Stimulated activated CD4-positive, alpha-beta T cell treated with anti-CD3 and anti-CD28 coated beads, Interleukin-15, amount 100 ng/mL, for 1 hour (primary cell): ENCODE data around the gene CCDC12.
A peak's percentile ranks its signal among the peaks of the same experiment; 100 is the strongest.

Experiments
- DNase-seq, 2 donors: peaks; one replicate each; pipeline ENCODE4 v3.0.0-alpha.2; 2020; ENCODE audit warnings: low read depth in 1 of 2, low spot score in 1 of 2

Gene CCDC12

DNA sequence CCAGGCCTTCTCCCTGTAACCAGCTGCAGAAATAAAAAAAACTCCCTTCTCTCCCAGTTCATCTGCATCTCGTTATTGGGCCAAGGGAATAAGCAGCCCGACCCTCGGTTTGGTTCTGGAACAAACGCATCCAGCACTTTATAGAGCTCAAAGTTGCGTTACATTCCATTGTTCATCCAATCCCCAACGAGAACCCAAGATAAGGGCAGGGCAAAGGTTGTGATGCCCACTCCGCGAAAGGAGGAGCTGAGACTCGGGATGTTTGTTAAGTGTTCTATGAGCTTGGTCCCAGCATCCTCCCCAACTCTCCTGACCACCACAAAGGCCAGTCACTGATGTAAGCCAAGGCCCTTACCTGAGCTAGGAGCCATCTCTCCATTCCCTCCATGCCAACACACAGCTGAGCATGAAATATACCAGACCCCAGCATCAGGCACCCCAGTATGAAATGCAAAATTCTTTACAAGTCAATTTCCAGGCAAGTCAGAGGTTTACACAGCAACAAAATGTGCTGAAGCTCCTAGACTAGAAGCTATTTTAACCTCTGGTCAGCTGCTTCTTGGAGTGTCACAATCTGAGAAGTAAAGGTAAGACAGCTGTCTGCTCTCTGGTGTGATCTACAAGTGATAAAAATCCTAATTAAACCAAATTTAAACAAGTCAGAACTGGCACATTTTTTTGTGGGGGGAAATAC lies 17.9 kb downstream of the CCDC12 start:
- no peak for DNase-seq

DNA sequence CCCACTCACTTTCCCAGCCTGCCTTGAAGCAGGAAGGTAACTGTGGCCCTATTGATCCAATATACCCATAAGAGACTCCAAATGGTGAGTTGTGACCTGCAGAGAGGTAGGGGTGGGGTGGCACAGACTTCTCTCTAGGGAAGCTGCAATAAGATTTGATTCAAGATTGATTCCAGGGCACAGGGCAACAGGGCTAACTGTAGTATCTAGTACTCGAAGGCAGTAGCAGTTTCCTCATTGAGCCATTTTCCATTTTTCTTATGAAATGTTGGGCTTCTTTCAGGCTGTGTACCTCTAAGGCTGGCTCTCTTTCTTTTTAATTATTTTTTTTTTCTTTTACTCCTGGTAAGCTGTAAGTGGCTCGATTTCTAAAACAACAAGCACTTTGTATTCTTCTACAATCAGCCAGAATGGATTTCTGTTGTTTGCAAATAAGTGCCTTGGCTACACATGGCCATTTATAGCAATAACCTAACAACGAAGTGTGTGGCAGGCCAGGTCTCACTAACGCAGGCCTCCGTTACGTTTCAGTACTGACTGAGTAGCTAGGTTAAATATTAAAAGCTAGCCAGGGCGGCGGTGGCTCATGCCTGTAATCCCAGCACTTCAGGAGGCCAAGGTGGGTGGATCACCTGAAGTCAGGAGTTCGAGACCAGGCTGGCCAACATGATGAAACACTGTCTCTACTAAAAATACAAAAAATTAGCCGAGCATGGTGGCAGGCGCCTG lies 19.3 kb downstream of the CCDC12 start:
- DNase-seq = no peak

DNA sequence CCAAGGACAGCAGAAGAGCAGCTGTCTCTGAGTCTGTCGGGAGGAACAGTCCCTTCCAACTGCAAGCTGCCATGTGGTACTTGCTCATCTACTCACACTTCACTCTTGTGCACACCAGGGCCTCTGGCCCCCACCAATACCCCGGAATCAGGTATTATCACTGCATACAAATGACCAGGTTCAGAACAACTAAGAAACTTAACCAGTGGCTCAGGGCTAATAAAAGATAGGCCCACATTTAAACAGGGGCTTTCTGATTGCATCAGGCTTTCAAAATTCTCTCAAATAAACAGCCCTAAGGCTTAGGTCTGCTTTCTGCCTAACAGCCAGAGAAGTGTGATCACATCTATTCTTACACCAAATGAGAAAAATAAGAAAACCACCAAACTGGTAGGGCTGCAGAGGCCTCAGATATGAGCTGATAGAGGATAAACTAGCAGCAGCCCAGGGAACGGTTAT lies 20.7 kb downstream of the CCDC12 start:
- no peak for DNase-seq

DNA sequence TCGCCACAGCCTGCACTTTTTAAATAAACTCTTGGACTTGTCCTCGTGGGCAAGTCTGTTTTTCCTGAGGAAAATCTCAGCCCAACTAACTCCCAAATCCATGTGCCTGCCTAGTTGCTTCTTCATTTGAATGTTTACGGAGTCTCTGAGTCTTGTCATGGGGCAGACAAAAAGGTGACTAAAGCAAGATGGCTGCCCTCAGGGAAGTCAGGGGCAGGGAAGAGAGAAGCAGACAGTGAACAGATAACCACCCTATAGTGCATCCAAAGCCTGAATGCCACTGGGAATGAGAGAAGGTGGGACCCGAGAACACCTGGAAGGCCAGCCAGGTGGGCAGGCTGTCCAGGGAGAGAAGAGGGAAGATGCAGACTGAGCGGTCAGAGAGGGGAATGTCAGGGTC lies 21.4 kb downstream of the CCDC12 start:
- no peak for DNase-seq

DNA sequence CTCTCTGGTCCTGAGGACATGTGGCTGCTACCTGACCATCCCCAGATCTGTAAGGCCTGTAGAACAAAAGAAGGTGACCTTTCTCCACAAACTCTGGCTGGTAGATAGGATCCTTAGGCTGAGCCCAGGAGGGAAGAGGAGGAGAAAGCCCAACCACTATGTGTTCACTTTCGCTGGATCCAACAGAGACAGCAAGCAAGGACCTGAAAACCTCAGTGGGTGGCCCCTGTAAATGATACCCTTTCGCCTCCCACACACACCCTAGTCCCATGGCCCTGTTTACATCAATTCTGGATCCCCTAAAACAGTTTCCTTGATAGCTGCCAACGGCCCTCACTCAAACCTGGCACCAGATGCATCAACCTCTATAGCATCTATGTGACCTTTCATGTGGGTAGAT lies 22.4 kb downstream of the CCDC12 start:
- DNase-seq = no peak

DNA sequence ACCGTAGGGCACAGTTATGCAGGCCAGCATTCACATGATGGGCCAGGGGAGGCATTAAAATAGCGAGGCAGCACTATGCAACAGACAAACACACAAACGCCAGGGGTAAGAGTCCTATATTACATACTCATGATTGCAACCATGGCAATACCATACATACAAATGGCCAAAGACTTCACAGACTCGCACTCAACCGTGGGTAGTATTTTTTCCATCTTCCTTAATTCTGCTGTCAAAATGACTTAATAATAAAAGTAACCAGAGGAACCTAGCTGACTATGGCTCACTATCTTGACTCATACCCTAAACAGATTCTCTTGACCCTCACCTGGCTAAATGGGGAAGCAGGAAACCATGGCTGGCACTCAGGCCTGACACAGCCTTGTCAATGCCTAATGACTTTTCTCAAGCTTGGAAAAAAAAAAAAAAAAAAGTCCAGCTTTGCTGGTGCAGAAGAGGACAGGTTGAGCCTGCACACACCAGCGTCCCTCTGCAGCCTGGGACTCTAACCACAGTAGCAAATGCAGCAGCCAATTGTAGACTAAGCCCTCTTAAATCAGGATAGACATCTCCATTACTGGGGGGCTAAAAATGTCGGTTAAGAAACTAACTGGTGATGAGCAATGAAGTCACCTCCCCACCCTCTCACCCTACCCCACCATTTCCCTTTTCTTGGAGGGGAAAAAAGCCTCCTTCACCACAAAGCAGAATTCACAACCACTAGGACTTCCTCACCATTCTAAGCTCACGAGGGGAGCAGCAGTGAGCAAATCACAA lies 23.1 kb downstream of the CCDC12 start:
- no peak for DNase-seq

DNA sequence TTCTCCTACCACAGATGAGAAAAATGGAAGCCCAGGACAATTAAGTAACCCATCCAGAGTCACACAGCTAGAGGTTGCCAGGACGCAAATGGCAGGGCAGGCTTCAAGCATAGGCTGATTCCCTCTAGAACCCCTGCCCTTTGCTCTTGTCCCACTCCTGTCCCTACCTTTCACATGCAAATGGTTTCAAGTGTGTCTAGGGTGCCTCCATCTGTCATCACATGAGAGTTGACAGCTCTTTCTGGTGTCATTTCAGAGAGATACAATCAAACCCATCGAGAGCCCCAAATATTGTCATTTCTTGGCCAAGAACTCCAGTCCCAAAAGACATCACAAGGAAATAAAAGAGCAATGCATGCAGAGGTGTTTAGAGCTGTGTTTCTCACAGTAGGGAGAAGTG lies 23.7 kb downstream of the CCDC12 start:
- DNase-seq = no peak

DNA sequence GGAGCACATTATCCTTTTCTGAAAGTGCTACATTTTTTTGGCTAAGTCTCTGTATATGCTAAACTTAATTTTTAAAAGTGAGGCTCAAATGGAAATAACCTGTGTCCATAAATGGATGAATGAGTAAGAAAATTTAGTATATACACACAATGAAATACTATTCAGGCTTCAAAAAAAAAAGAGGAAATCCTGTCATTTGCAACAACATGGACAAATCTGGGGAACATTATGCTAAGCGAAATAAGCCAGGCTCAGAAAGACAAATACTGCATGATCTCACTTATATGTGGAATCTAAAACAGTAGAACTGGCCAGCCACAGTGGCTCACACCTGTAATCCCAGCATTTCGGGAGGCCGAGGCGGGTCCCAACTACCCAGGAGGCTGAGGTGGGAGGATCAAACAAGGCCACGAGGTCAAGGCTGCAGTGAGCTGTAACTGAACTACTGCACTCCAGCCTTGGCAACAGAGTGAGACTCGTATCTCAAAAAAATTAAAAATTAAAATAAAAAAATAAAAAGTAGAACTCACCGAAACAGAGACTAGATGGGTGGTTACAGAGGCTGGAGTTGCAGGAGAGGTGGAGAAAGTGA lies 25.8 kb downstream of the CCDC12 start:
- no peak for DNase-seq

DNA sequence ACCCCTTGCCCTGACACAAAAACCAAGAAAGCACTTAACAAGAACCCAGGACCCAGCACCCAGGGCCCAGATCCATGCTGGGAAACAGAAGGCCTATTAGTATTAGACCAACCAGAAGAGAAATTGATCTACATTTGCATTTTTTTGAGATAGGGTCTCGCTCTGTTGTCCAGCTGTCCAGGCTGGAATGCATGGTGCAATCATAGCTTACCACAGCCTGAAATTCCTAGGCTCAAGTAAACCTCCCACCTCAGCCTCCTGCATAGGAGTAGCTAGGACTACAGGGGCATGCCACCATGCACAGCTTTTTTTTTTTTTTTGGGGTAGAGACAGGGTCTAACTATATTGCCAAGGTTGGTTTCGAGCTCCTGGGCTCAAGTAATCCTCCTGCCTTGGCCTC lies 26.4 kb downstream of the CCDC12 start:
- no peak for DNase-seq

DNA sequence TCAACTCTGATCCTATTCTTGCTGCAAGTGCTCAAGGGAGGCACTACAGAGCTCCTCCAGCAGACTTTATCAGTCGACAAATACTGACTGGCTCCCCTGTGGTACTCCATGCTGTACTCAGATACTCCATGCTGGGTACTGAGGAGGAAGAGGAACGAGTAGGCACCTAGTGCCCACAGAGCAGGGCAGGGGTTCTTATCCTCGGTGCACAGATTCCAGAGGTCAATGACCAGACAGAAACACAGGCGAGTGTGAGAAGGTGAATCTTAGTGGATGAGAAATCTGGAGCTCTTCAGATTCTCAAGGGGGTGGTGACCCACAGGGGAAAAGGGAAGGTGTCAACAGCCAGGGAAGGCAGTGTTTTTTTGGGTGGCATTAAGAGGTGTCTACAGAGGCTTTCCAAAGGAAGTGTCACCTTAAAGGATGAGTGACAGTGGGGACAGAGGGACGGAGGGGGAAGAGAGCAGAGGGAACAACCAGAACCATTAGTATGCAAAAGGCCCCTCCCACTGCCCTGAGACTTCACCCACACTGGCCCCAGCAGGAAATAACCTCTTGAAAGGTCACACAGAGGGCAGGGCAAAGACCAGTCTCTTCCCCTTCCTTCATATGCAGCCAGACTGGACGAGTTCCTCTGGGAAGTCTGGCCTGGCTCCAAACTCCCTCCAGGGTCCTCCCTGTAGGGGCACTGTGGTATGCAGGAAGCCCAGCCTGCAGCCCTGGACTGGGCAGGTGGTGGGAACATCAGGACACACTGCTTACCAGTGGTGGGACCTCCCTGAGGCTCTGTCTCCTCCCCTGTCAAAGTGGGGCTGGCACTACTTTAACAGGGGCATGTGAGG lies 27.5 kb downstream of the CCDC12 start:
- no peak for DNase-seq

DNA sequence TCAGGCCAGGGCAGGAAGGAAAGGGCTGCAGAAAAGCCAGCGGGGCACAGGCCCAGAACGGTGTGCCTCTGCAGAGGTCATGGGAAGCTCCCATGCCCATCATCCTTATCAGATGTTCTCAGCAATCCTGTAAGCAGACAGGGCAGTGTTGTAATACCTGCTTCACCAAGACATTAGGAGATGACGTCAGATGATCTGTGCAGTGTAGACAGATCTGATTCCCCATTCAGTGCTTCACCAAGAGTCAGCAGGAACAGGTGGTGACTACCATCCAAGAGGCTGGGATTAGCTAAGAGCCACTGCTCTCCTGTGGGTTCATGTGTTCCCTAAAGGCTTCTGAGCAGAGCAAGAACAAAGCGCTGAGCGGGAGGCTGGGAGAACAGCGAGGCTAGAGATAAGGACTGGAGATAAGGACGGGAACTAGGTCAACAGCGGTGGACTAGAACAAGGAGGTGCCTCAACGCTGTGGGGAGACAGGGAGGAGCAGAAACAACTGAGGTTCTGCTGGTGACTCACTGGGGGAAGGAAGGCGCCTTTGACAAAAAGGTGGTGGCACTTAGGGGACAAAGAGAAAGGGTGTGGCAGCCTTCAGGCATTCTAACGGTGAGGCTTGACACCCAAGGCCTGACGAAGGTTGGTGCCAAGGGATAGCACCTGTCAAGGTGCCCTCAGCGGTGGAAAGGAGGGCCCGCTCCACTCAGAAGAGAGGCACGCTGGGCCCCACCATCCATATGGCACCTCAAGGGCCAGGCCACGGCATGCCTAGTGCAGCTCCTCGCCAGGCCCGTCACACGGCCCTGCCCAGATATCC lies 28.4 kb downstream of the CCDC12 start:
- peak; percentile 16 to 59 for DNase-seq

DNA sequence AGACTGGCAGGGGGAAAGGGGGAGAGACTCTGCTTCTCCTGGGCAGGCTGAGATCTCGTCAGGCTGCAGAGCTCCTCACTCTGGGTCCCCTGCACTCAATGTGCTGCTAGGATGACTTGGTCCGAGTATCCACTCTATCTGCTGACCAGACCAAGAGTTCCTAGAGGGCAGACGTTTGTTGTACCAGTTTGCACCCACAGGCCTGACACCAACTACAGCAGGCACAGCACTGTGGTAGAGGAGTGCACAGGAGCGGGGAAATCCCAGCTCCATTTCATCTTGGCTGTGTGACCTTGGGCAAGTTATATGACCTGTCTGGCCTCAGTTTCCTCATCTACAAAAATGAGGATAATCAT lies 29.0 kb downstream of the CCDC12 start:
- DNase-seq = no peak

DNA sequence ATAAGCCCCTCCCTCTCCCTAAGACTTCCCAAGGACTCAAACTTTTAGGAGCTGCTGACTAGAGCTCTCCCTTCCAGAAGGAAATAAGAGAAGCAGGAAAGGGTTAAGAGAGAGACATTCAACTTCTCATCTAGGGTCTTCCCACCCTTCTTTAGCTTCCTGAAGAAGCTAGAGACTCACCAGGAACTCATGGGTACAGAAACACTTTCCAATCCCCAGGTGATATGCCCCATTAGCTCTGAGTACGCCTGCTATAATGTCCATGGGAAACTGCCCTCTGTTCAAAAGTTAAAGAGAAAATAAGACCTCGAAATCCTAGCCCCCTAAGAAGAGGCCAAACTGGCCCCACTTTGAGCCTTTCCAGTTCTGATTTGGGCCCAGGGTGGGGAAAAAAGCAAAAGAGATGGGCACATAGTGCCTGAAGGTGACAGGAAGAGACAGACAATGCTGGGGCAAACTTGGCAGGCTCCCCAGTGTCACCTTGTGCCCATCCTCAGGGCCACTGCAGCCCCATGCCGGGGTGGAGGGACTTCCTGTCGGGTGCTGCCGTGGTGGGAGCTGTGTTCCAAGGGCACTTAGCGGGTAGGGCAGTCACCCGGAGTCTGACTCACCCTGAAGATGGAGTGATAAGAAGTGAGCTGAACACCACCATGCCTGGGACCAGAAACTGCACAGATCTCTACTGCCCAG lies 29.5 kb downstream of the CCDC12 start:
- peak; percentile 16 to 56 for DNase-seq

DNA sequence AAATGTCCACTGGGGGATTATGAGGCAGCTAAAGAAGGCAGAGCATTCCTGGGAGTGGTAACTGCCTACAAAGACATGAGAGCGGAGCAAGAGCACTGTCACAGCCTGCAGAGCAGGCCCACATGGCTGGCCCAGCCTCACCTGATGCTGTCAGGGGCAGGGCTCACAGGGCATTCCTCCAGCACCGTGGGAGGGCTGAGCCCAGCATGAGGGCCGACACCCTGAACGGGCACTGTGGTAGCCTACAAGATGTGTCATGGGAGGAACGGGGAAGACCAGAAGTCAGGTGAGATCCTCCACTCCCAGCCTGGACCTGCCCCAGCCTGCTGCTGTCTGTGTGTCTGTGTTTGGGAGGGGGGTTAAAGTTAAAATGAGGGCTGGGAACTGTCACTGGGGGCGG lies 30.1 kb downstream of the CCDC12 start:
- no peak for DNase-seq

DNA sequence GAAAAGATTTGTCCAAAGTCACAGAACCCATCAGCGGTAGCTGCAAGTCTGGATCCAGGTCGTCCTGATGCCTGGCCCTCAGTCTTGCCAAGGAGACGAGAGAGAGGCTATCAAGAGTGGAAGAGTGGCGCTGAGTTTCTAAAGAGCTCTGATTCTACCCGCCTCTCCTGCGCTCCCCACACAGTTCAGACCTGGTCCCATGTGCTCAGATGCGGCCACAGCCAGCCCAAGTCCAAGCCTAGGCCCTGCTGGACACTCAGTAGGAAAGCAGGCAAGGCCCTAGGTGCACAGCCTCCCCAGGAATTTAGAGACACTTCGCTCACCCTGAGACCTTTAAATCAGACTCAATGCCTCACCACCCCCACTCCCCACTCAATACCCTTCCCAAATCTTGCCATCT lies 32.4 kb downstream of the CCDC12 start:
- no peak for DNase-seq

DNA sequence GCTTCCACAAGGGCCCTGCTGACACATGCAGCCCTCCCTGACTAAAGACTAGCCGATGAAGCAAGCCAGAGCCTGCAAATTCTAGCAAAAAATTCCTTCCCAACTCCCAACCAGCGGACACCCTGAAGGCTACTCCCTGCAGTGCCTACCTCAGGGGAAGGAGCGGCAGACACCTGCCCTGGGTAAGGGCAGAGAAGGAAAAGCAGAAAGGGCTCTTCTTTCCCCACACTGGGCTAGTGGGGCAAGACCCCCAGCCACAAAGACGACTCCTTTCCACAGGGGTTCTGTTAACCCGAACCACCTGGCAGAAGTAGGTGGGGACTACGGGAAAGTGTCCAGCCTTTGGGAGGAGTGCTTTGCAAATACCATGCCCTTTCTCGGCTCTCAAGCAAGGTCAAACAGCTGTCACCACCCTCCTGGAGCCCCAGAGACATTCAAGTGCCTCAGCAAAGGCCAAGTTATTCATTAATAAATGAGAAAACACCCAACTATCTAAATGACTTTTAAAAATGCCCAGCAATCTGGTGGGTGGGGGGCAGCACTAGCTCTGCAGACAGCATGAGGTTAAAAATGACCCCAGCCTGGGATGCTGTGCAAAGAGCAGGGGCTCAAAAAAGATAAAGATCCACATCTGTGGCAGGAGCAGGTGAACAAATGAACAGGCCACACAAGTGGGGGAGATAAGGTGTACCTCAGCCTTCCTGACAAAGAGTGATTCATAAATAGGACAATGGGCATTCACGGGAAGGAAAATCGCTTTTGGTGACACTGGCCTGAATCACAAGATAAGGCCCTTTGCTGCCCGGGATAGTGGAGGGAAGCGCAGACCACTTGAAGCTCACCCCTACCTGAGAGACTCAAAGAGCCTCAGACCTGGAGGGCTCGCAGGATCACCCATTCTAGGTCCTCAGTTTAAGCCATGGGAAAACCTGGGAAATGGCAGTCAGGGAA lies 33.0 kb downstream of the CCDC12 start:
- DNase-seq = no peak

DNA sequence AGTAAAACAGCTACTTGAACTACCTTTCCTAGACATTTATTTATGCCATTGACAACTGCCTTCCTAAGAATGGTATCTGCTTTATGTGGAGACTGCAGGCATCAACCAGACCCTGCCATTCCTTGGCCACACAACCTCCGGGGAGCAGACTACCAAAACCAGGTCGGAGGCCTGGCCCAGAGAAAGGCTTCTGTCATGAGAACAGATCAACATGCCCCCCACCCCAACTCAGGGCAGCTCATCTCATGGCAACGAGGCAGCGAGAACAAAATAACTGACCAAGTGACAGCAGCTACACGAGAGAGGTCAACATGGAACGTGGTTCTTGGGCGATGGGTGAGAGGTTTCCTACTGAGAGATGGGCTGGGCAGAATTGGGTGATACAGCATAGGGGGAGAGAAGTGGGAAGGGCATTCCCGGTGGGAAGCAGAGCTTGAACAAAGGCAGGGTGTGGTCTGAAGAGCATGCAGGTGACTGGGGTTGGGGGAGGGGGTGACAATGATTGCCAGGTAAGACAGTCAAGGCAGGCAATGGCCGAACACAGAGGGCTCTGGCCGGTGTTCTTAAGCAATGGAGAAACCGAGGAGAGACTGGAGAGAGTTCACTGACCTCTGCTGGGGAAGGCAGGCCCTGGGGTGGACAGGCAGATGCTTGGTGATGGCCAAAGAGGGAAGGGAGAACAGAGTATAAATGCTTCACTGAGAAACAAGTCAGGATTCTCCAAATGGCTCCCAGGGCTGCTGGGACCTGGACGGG lies 33.9 kb downstream of the CCDC12 start:
- no peak for DNase-seq

DNA sequence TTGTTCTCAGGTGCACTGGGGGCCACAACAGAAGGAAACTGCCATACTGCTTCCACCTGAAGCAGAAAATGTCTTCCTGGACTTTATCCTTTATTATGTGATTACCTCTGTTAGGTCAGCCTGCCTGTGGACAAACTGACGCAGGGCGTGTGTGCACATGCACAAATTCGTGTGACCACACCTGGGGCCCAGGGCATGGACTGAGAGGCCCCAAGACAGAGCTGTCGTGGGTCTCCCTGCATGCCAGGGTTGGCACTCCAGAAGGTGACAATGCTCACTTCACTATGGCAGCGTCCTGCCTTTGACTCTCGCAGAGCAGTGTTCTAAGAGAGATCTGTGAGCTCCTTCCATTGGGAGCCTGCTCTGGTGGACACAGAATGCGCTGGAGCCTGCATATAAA lies 34.5 kb downstream of the CCDC12 start:
- no peak for DNase-seq
